DMS153 treated with DMSO at 0.1 percent for 48 hours (cell line): Measurements from ENCODE around the gene ACER1.
"Not testable (repeated sequence)": the region's sequence is repeated elsewhere in the genome, so short reads cannot be mapped to it uniquely, and the experiment has no call there.

Experiments
- DNase-seq: peaks from one replicate; lab custom pipeline; 2025; ENCODE audit not compliant: unreplicated experiment; lab: John Stamatoyannopoulos, UW

The ACER1 gene

GRCh38 chr19:6357174-6357573, 23.8 kb upstream of the ACER1 start:
- DNase-seq = no peak

GRCh38 chr19:6355321-6356040, 22.1 kb upstream of the ACER1 start:
- not testable (repeated sequence) for DNase-seq

DNA sequence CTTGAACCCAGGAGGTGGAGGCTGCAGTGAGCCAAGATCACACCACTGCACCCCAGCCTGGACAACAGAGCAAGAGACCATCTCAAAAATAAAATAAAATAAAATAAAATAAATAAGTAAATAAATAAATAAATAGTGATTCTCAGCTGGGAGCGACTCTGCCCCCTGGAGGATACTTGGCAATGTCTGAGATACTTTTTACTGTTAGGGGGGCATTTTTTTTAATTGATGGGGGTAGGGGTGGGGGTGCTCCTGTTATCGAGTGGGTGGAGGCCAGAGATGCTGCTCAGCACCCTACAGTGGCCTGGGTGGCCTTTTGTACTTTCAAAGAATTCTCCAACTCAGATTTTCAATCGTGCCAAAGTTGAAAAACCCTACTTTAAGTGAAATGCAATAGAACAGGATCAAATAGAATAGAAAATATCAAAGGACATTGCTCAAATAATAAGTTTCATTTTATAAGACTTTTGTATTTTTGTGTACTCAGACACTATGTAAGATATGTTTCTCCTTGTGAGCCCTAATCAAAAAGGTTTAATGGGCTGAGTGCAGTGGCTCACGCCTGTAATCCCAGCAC, 20.8 kb upstream of the ACER1 start:
- DNase-seq = no peak

DNA sequence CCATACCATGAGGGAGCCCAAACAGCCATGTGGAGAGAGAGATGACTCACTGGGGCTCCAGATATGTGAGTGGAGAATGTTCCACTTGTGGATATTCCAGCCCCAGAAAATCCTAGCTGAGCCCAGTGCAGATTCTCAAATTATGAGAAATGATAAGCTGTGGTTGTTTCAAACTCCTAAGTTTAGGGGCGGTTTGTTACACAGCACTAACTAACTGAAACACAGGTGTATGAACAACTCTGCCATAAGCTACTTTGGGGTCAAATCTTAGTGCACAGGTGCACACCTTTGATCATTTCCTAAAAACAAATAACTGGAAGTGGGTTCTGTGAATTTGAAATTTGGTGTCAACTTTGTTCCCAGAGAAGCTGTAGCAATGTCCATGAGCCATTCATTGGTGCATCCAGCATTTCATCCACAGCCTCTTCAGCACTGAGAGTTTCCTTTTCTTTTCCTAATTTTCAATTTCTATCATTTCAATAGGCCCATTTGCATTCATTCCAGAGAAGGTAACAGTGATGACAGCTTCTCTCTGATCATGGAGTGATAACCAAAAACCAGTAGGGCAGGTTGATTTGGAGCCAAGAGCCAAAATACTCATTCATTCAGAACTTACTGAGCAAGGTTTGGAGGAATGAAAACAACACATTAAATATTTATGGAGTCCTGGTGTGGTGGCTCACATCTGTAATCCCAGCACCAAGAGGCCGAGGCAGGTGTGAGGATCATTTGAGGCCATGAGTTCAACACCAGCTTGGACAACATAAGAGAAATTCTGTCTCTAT, 19.2 kb upstream of the ACER1 start:
- no peak for DNase-seq

DNA sequence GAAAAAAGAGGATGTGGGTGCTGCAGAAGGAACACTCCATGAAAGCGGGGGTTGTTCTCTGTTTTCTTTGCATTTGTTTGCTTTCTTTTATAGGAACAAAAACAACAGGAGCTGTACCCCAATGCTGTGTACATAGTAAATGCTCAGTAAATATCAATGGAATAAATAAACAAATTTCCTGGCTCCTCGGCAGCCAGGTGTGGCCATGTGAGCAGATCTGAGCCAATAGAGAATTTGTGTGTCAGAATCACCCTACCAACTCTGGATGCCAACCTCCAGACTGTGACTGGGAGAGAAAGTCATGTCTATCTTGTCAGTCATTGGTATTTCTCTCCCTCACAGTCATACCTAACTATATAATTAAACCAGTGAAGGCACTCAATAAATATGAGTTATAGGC, 17.3 kb upstream of the ACER1 start:
- no peak for DNase-seq

- not testable (repeated sequence) for DNase-seq
Measured at GRCh38 chr19:6349271-6349670, 15.9 kb upstream of the ACER1 start.

DNA sequence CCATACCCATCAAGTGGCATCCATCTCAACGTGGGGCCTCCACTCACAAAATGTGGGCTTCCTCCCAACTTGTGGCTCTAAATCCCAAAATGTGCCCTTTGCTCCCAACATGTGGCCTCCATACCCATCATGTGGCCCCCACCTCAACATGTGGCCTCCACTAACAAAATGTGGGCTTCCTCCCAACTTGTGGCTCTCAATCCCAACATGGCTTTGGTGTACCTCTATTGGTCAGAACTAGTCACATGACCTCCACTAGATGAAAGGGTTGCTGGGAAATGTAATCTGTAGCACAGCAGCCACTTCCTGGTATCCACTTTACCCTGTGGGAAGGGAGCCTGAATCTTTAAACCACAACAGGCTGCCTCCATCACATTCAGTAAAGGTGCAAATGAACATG, 10.1 kb upstream of the ACER1 start:
- no peak for DNase-seq

DNA sequence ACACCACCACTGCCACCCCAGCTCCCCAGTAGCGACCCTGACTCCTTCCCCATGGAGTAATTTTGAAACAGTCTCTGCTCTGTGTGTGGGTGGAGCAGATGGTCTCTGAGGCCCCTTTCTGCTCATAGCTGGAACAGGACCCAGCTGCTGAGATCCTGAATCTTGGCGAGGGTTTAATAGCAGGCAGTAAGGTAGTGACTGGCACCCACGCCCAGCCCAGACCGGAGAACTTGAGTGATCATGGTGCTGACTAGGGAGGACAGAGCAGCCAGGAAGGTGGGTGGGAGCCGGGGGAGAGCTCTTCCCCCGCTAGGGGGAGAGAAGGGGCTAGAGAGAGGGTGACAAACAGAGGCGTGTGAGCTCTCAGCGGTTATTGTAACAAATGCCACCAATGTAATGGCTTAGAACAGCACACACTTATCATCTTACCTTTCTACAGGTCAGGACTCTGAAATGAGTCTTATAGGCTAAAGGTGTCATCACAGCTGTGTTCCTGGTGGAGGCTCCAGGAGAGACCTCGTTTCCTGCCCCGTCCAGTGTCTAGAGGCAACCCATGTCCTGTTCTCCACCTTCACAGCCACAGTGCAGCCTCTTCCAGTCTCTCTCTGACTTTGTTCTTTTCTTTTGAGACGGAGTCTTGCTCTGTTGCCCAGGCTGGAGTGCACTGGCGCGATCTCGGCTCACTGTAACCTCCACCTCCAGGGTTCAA, 7.2 kb upstream of the ACER1 start:
- DNase-seq = no peak

DNA sequence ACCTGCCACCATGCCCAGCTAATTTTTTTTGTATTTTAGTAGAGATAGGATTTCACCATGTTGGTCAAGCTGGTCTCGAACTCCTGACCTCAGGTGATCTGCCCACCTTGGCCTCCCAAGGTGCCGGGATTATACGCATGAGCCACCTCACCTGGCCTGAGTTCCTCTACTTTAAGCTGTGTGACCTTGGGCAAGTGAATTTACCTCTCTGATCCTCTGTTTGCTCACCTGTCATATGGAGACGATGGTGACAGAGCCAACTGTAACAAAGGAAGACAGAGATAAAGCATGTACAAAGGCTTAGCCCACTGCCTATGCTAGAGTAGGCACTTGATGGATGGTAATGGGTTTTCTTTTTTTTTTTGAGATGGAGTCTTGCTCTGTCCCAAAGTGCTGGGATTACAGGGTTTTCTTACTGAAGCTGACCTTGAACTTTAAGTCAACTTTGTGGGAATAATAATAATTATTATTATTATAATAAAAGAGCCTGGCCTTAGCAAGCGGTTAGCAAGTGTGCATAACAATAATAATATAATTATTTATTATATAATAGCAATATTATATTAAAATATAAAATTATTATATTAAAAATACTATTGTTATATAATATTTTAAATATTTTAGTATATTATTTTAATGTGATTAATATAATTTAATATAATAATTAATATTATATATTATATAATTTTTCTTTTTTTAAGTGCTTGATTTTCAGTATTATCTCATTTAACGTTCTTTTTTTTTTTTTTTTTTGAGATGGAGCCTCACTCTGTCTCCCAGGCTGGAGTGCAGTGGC, 1.3 kb upstream of the ACER1 start:
- DNase-seq = no peak

GRCh38 chr19:6326815-6327214, 6.6 kb downstream of the ACER1 start:
- DNase-seq = no peak

GRCh38 chr19:6325614-6326013, 7.8 kb downstream of the ACER1 start:
- no peak for DNase-seq

DNA sequence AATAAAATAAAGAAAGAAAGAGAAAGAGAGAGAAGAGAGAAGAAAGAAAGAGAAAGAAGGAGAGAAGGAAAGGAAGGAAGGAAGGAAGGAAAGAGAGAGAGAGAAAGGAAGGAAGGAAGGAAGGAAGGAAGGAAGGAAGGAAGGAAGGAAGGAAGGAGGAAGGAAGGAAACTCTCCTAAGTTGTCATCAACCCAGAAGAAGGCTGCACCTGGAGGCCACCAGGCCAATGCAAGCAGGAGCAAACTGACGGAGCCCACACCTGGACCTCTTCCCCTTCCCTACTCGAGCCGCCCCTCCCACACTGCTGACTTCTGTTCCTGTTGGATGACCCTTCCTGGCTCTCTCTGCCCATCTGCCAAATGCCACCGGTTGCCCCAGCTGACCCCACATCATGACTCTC, 8.7 kb downstream of the ACER1 start:
- DNase-seq = no peak

DNA sequence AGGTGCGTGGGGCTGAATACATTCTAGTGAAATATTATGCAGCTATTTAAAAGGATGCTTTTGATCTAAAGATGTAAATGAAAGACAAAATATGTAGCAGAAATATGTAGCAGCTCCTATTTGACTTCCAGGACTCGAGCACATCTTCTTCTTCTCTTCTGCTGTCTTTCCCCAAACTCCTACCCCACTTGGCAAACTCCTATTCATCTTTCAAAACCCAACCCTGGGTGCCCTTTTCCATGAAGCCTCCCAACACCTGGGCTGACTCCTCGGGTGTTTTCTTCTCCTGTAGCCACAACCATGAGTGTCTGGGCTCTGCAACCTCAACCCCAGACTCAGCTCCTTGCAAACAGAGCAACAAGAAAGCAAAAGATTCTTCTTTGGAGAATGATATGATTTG, 11.1 kb downstream of the ACER1 start:
- DNase-seq = no peak

DNA sequence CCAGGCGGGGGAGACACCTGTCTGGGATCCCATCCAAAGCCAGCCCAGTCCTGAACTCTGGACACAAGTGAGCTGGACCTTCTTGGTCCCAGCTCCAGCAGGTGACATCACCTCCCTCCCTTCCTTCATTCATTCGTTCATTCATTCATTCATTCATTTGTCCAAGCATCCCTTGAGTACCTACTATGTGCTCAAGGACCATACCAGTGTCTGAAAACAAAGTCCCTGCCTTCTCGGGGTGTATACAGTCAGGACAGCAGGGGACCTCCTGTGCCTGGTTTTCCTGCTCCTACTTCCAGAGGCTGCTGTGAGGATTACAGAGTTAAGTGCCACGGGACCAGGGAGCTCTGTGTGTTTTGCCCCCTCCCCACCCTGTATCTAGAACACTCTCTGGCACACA, 14.0 kb downstream of the ACER1 start:
- no peak for DNase-seq

DNA sequence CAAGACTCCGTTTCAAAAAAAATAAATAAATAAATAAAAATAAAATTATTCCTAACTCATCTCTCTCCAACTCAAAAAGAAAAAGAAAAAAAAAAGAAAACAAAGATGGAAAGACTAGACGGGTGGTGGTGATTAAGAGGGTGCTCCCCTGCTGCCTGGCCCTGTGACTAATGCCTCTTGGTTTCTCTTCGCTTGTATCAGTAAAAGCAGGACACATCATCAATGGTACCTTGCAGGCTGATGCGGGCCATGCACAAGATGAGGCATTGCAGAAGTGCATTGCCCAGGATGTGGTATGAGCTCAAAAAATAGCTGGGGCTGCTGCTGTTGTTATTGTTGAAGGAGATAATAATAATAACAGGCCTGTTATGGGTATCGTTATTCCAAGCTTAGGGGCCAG, 14.6 kb downstream of the ACER1 start:
- DNase-seq = no peak

GRCh38 chr19:6315646-6316045, 17.8 kb downstream of the ACER1 start:
- DNase-seq = not testable (repeated sequence)

DNA sequence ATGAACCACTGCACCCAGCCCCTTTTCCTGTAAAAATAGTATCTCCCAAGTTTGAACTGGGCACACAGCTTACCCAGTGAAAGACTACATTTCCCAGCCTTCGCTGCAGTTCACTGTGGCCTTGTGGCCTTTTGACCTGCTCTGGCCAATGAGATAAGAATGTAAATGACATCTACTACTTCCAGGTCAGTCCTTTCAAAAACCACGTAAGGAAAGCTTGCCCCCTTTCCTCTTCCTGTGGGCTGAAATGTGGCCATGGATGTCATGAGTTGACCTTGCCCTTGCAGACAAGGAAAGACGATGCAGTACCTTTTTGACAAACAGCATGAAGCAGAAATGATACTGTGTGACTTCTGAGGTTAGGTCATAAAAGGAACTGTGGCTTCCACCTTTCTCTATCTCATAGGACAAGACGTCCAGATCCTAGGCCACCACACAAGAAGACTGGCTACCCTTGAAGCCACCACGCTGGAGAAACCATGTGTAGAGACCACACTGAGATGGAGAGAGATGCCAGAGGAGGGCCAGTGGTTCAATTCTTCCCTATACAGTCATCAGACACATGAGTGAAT, 19.9 kb downstream of the ACER1 start:
- DNase-seq = no peak

DNA sequence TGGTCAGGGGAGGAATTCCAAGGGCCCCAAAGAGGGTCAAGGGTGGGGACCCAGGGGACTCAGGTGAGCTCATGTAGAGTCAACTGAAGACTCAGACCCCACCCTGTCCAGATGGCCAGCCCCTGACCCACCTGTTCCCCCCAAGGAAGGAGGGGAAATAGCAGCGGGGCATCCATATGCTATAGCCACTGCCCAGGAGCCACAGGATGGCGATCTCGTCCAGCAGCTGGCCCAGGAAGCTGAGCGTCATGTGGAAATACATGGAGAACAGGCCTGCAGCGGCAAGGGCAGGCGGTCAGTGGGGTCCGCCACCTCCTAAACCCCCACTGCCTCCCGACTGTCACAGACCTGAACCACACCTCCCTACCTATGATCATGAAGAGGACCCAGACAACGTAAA, 21.4 kb downstream of the ACER1 start:
- no peak for DNase-seq

GRCh38 chr19:6298413-6298812, 35.0 kb downstream of the ACER1 start:
- DNase-seq = no peak

DNA sequence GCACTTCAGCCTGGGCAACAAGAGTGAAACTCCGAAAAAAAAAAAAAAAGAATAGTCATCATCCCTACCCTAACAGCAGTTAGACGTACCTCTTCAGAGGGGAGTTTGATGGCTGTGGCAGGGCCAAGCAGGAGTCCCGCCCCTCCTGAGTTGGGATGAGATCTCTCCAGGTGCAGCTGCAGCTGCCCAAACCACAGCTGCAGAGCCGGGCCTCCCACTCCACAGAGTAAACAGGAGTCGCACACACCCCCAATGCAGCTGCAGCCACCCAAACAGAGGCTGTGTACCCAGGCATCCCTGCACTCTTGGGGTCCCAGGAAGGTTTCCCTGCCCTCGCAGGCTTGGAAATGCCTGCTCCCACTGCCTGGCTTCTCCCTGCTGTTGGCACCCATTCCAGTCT, 36.2 kb downstream of the ACER1 start:
- DNase-seq = no peak

DNA sequence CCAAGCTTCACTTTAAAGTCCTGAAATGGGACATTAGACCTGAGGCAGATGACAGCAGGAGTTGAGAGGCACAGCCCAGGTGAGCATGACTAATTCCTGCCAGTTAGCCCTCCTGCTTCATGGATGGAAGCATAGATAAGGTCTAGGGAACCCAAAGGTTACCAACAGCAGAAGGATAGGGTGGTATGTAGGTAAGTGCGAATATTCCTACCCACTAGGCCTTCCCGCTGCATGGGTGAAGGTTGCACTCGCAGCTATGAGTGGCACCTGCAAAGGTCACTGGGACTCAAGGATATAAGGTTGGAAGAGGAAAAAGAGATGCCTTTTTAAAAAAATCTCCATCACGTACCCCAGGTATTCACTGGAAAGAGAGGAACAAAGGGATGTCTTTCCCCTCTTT, 41.4 kb downstream of the ACER1 start:
- DNase-seq = no peak
